Panc1 (cell line): ENCODE measurements around the gene DBR1. TPM values are rescaled to one million over a fixed set of nuclear protein-coding genes. Genes with fewer than 3 reads are reported as not detected.

Experiments
- ATAC-seq: fragments of 200-7000 bp; cut with Tn5 transposase; 2 replicates; pipeline ENCODE4 v1.9.1; 2020; ENCODE audit warnings: mild to moderate bottlenecking, moderate library complexity
- BruUV-seq: library from RNA; stranded (reverse); fragments of 400-500 nt; replicated peaks from 2 replicates; lab custom pipeline; 2021; lab: Mats Ljungman, UMichigan
- CTCF ChIA-PET: fragments of 300-600 bp; sonication (Branson Sonifier 250); formaldehyde crosslinking; loops from one replicate; lab custom pipeline; 2022; ENCODE audit warnings: antibody characterized with exemption; lab: Charles Lee
- POLR2A ChIA-PET: fragments of 300-600 bp; sonication (Branson Sonifier 250); formaldehyde crosslinking; loops from one replicate; lab custom pipeline; 2022; ENCODE audit warnings: antibody characterized with exemption; lab: Charles Lee
- DNase-seq: peaks from one replicate; pipeline ENCODE4 v3.0.0-alpha.2; 2010; ENCODE audit warnings: low read depth, low spot score
- H3K27ac ChIP-seq: 2 replicates; pipeline ENCODE4 v1.5.1; 2011; ENCODE audit warnings: mild to moderate bottlenecking, low read length, inconsistent platforms
- H3K27me3 ChIP-seq: fragments of 200-500 bp; sonication (Bioruptor generic); 2 replicates; pipeline ENCODE4 v1.6.0; 2014; ENCODE audit warnings: low read length, inconsistent platforms; ENCODE audit not compliant: control insufficient read depth, insufficient read depth
- H3K36me3 ChIP-seq: fragments of 200-500 bp; sonication (Bioruptor generic); 2 replicates; pipeline ENCODE4 v1.5.1; 2014; ENCODE audit warnings: inconsistent platforms, mild to moderate bottlenecking, low read length, moderate library complexity; ENCODE audit not compliant: control insufficient read depth, insufficient read depth
- H3K4me1 ChIP-seq: 2 replicates; pipeline ENCODE4 v1.5.1; 2011; ENCODE audit warnings: inconsistent platforms, mild to moderate bottlenecking, low read length, moderate library complexity; ENCODE audit not compliant: control insufficient read depth, insufficient read depth
- H3K4me3 ChIP-seq, 2 experiments: 2 replicates each; pipeline ENCODE4 v1.5.1; 2011 to 2012; ENCODE audit warnings: low read depth in 2 of 2, low read length in 2 of 2, mild to moderate bottlenecking in 2 of 2, inconsistent platforms in 1 of 2, moderate library complexity in 1 of 2
- H3K9me3 ChIP-seq: fragments of 200-500 bp; sonication (Bioruptor generic); 2 replicates; pipeline ENCODE4 v1.5.1; 2014; ENCODE audit warnings: low read depth, mild to moderate bottlenecking, inconsistent platforms, low read length, moderate library complexity; ENCODE audit not compliant: control insufficient read depth, insufficient read depth
- CTCF ChIP-seq: fragments of 450-650 bp; IDR thresholded peaks from 2 replicates; pipeline ENCODE4 v1.5.1; 2017; ENCODE audit warnings: mild to moderate bottlenecking
- POLR2AphosphoS5 ChIP-seq: IDR thresholded peaks from 2 replicates; pipeline ENCODE4 v1.6.1; 2012; ENCODE audit warnings: mild to moderate bottlenecking, low read depth, low read length, moderate library complexity
- REST ChIP-seq, 2 experiments: IDR thresholded peaks; 2 replicates each; pipeline ENCODE4 v1.6.1; 2011 to 2012; ENCODE audit warnings: low read depth in 2 of 2, control low read depth in 1 of 2, low read length in 1 of 2, mild to moderate bottlenecking in 1 of 2, moderate library complexity in 1 of 2; ENCODE audit not compliant: insufficient read depth in 1 of 2
- SIN3A ChIP-seq: IDR thresholded peaks from 2 replicates; pipeline ENCODE4 v1.6.1; 2012; ENCODE audit warnings: low read depth, mild to moderate bottlenecking, low read length, moderate library complexity, borderline replicate concordance; ENCODE audit not compliant: insufficient read depth
- TCF7L2 ChIP-seq: IDR thresholded peaks from 2 replicates; pipeline ENCODE4 v1.6.1; 2011; ENCODE audit warnings: mild to moderate bottlenecking, low read depth, low read length, inconsistent platforms
- in situ Hi-C: cut with HindIII; loops from 2 replicates; pipeline ENCODE4 v1.10.0; 2016; ENCODE audit warnings: low sequenced_read_pairs, low pct_unique_long_range_greater_than_20kb
- intact Hi-C: fragments of 100-400 bp; cut with micrococcal nuclease; formaldehyde crosslinking; loops from one replicate; pipeline ENCODE4 v1.10.0; 2022; ENCODE audit not compliant: unreplicated experiment
- total RNA-seq: library from RNA; stranded (reverse); gene quantifications from one replicate; pipeline ENCODE4 v1.2.1, GENCODE V29; 2021; ENCODE audit not compliant: unreplicated experiment

Gene DBR1
- total RNA-seq, 1 experiment from 2014 or later: 21.8 TPM

- Histone ChIP-seq H3K4me1 (no peaks in the 10 kb centered on the region), H3K36me3 (peaks cover 11% of the 10 kb centered on the region), H3K27me3 (no peaks in the 10 kb centered on the region), H3K9me3 (no peaks in the 10 kb centered on the region), H3K27ac (no peak overlapping the region), H3K4me3 (no peak overlapping the region)
- no peak for ATAC-seq
- no TSS peak for BruUV-seq
- TF ChIP-seq REST (IDR thresholded peaks at IDR 0.05; ENCODE audit: insufficient read depth in 1 of 2, low read depth in 2 of 2, low read length in 1 of 2) (no peak), TCF7L2 (no peak), POLR2AphosphoS5 (no peak), CTCF (no peak), SIN3A (no peak)
- in situ Hi-C loops: no loop called here
- POLR2A ChIA-PET: no interaction called here
- intact Hi-C loops: no loop called here
- no peak for DNase-seq
- CTCF ChIA-PET: no interaction called here
Measured at GRCh38 chr3:138222131-138222941, 47.6 kb upstream of the DBR1 start.

- Histone ChIP-seq H3K36me3 (peaks cover 11% of the 10 kb centered on the region), H3K4me1 (no peaks in the 10 kb centered on the region), H3K27ac (no peak overlapping the region), H3K4me3 (no peak overlapping the region), H3K27me3 (no peaks in the 10 kb centered on the region), H3K9me3 (no peaks in the 10 kb centered on the region)
- no TSS peak for BruUV-seq
- in situ Hi-C loops (no loop called here), intact Hi-C loops (no loop called here)
- CTCF ChIA-PET: no interaction called here
- POLR2A ChIA-PET: no interaction called here
- no peak for DNase-seq
- ATAC-seq: no peak
- TF ChIP-seq SIN3A (no peak), POLR2AphosphoS5 (no peak), TCF7L2 (no peak), CTCF (no peak), REST (IDR thresholded peaks at IDR 0.05; ENCODE audit: insufficient read depth in 1 of 2, low read depth in 2 of 2, low read length in 1 of 2) (no peak)
Measured at GRCh38 chr3:138220788-138221187, 46.1 kb upstream of the DBR1 start.
